Measurements from ENCODE around the gene TSPO.
"Not testable (repeated sequence)": the region's sequence is repeated elsewhere in the genome, so short reads cannot be mapped to it uniquely, and the experiment has no call there.

Gene TSPO

DNA sequence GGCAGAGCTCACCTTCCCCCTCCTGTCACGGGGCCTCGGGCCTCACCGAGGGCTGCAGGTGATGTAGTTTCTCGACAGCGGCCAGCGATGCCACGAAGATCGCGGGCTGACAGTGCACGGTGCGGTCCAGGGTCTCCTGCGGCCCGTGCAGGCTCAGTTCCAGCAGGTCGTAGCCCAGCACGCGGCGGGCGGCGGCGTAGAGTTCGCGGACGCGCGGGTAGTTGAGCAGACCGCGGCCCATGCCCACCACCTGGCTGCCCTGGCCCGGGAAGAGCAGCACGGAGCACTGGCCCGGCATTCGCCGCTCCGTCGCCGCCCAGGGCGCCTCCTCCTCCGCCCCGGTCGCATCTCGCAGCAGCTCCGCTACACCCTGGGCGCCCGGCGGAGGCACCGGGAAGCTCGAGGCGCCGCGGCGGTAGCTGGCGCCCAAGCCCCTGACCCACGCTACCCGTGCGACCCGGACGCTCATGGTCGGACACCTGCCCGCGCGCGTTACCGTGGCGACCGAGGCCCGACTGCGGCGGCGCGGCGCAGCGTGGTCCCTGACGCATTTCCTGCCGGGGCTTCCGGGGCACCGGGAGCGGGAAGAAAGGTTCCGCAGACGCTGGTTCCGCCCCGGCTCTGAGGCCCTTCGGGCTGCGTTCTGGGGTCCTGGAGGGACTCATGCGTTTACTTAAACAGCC is 8.3 kb upstream of the TSPO start, which contains the start of gene MCAT:
Gene MCAT, minus strand, starts transcription at position 519 of the 683 bp plus-strand sequence. Its CDS starts 50 bp downstream, at position 469.
- H2AFZ ChIP-seq (ENCODE audit: low read depth, low read length): peak within 1 kb of the TSS; percentile 89
- peaks cover 9% of the 10 kb centered on the region for H3K4me1 ChIP-seq (ENCODE audit: insufficient read depth, low read length)
- H3K27me3 ChIP-seq (ENCODE audit: insufficient read depth, low read length): no peaks in the 10 kb centered on the region
- peaks cover 30% of the 10 kb centered on the region for H3K36me3 ChIP-seq (ENCODE audit: insufficient read depth, low read length)
- H3K4me3 ChIP-seq (ENCODE audit: low read length): peak within 1 kb of the TSS; percentile 74
- H3K9me3 ChIP-seq (ENCODE audit: low read length): no peaks in the 10 kb centered on the region

DNA sequence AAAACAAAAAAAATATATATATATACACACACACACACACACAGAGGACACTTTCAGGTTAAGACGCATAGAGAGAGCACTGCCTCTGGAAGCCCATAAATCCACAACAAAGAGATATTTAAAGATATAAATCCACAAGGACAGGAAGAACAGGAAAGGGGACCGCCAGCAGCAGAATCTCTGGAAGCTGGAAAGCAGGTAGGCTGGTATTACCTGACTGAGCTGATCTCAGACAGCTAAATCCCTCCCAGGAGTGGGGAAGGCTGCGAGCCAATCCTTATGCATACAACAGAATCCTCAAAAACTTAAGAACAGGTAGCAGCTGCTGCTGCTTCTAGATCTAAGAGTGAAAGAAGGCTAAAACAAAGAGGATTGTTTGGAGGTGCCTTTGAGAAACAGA is 6.4 kb upstream of the TSPO start:
- Histone ChIP-seq H2AFZ (ENCODE audit: low read depth, low read length) (no peak overlapping the region), H3K4me3 (ENCODE audit: low read length) (no peak overlapping the region), H3K27me3 (ENCODE audit: insufficient read depth, low read length) (peaks cover 4% of the 10 kb centered on the region), H3K36me3 (ENCODE audit: insufficient read depth, low read length) (peaks cover 14% of the 10 kb centered on the region), H3K9me3 (ENCODE audit: low read length) (no peaks in the 10 kb centered on the region), H3K4me1 (ENCODE audit: insufficient read depth, low read length) (peaks cover 9% of the 10 kb centered on the region)

DNA sequence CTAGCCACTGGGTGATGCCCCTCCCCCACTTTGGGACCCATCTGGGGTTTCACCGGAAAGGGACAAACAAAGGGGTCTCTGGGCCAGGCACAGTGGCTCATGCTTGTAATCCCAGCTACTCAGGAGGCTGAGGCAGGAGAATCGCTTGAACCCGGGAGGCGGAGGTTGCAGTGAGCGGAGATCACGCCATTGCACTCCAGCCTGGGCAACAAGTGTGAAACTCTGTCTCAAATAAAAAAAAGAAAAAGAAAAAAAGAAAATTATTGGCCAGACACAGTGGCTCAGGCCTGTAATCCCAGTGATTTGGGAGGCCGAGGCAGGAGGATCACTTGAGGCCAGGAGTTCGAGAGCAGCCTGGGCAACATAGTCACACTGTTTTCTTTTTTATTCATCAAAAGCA is 6.0 kb upstream of the TSPO start:
- H2AFZ ChIP-seq (ENCODE audit: low read depth, low read length); H3K4me3 ChIP-seq (ENCODE audit: low read length); H3K9me3 ChIP-seq (ENCODE audit: low read length); H3K27me3 ChIP-seq (ENCODE audit: insufficient read depth, low read length); H3K4me1 ChIP-seq (ENCODE audit: insufficient read depth, low read length): not testable (repeated sequence)
- peaks cover 10% of the 10 kb centered on the region for H3K36me3 ChIP-seq (ENCODE audit: insufficient read depth, low read length)

GRCh38 chr22:43146332-43146731 is 5.0 kb upstream of the TSPO start:
- H3K27me3 ChIP-seq (ENCODE audit: insufficient read depth, low read length); H3K4me3 ChIP-seq (ENCODE audit: low read length); H2AFZ ChIP-seq (ENCODE audit: low read depth, low read length); H3K4me1 ChIP-seq (ENCODE audit: insufficient read depth, low read length); H3K9me3 ChIP-seq (ENCODE audit: low read length); H3K36me3 ChIP-seq (ENCODE audit: insufficient read depth, low read length): not testable (repeated sequence)

GRCh38 chr22:43147821-43148220 is 3.5 kb upstream of the TSPO start:
- Histone ChIP-seq H3K9me3 (ENCODE audit: low read length) (no peaks in the 10 kb centered on the region), H3K4me3 (ENCODE audit: low read length) (no peak overlapping the region)

DNA sequence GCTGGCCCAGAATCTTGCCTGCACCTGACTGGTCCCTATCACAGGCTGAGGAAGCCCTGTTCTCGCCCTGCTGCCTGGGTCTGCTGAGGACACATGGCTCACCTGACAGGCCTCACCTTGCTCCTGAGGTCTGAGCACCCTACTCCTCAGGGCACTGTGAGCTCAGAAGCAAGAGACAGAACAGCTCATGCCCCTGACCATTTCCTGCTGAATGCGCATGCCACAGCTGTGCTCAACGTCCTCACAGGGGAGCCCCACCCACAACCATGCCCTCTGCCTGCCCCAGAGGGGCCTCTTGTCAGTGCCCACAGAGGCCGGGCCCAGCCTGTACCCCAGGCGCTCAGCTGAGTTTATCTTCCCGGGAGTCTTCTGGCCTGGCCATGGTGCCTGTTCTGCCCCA is 2.8 kb upstream of the TSPO start:
- Histone ChIP-seq H3K27me3 (ENCODE audit: insufficient read depth, low read length) (peaks cover 20% of the 10 kb centered on the region), H3K36me3 (ENCODE audit: insufficient read depth, low read length) (no peaks in the 10 kb centered on the region), H3K4me3 (ENCODE audit: low read length) (no peak overlapping the region)

More at GRCh38 chr22:43147821-43148220, 3.5 kb upstream of the TSPO start:
- no peaks in the 10 kb centered on the region for H3K36me3 ChIP-seq (ENCODE audit: insufficient read depth, low read length)
- peaks cover 20% of the 10 kb centered on the region for H3K27me3 ChIP-seq (ENCODE audit: insufficient read depth, low read length)
- peaks cover 5% of the 10 kb centered on the region for H3K4me1 ChIP-seq (ENCODE audit: insufficient read depth, low read length)
- H2AFZ ChIP-seq (ENCODE audit: low read depth, low read length): no peak overlapping the region

GRCh38 chr22:43150731-43151206 is 590 bp upstream of the TSPO start:
- H3K4me3 ChIP-seq (ENCODE audit: low read length): no peak overlapping the region
- peaks cover 20% of the 10 kb centered on the region for H3K27me3 ChIP-seq (ENCODE audit: insufficient read depth, low read length)
- peaks cover 5% of the 10 kb centered on the region for H3K4me1 ChIP-seq (ENCODE audit: insufficient read depth, low read length)
- H3K36me3 ChIP-seq (ENCODE audit: insufficient read depth, low read length): no peaks in the 10 kb centered on the region
- H2AFZ ChIP-seq (ENCODE audit: low read depth, low read length): no peak overlapping the region
- H3K9me3 ChIP-seq (ENCODE audit: low read length): no peaks in the 10 kb centered on the region

More for the DNA sequence above, 2.8 kb upstream of the TSPO start:
- no peak overlapping the region for H2AFZ ChIP-seq (ENCODE audit: low read depth, low read length)
- H3K9me3 ChIP-seq (ENCODE audit: low read length): no peaks in the 10 kb centered on the region
- H3K4me1 ChIP-seq (ENCODE audit: insufficient read depth, low read length): peaks cover 5% of the 10 kb centered on the region

- Histone ChIP-seq H2AFZ (ENCODE audit: low read depth, low read length) (peak overlapping the region; percentile 17), H3K4me1 (ENCODE audit: insufficient read depth, low read length) (peaks cover 5% of the 10 kb centered on the region), H3K9me3 (ENCODE audit: low read length) (no peaks in the 10 kb centered on the region), H3K36me3 (ENCODE audit: insufficient read depth, low read length) (no peaks in the 10 kb centered on the region), H3K27me3 (ENCODE audit: insufficient read depth, low read length) (peaks cover 20% of the 10 kb centered on the region), H3K4me3 (ENCODE audit: low read length) (no peak overlapping the region)
Measured at GRCh38 chr22:43152003-43152356, 621 bp downstream of the TSPO start.

GRCh38 chr22:43152357-43153071 is 1.2 kb downstream of the TSPO start:
- Histone ChIP-seq H3K36me3 (ENCODE audit: insufficient read depth, low read length) (no peaks in the 10 kb centered on the region), H3K4me3 (ENCODE audit: low read length) (no peak overlapping the region), H3K27me3 (ENCODE audit: insufficient read depth, low read length) (peaks cover 20% of the 10 kb centered on the region), H3K4me1 (ENCODE audit: insufficient read depth, low read length) (peaks cover 5% of the 10 kb centered on the region), H2AFZ (ENCODE audit: low read depth, low read length) (no peak overlapping the region), H3K9me3 (ENCODE audit: low read length) (no peaks in the 10 kb centered on the region)

DNA sequence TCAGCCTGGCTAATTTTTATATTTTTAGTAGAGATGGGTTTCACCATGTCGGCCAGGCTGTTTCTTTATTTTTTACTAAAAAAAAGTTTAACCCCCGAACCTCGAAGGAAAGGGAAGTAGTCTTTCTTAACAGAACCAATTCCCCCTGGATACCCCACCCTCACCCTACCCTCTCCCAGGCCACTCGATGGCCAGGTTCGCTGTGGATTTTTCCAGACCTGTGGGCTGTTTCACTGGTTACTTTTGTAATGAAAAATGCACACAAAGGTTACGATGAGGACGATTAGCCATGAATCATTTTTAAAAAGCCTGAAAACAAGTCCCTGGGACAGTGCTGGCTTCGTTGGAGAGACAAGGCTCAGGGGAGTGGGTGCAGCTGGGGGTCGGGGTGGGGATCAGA is 2.5 kb downstream of the TSPO start:
- Histone ChIP-seq H3K9me3 (ENCODE audit: low read length) (no peaks in the 10 kb centered on the region), H3K36me3 (ENCODE audit: insufficient read depth, low read length) (no peaks in the 10 kb centered on the region), H3K4me3 (ENCODE audit: low read length) (no peak overlapping the region), H2AFZ (ENCODE audit: low read depth, low read length) (no peak overlapping the region), H3K27me3 (ENCODE audit: insufficient read depth, low read length) (peaks cover 17% of the 10 kb centered on the region), H3K4me1 (ENCODE audit: insufficient read depth, low read length) (peaks cover 5% of the 10 kb centered on the region)

DNA sequence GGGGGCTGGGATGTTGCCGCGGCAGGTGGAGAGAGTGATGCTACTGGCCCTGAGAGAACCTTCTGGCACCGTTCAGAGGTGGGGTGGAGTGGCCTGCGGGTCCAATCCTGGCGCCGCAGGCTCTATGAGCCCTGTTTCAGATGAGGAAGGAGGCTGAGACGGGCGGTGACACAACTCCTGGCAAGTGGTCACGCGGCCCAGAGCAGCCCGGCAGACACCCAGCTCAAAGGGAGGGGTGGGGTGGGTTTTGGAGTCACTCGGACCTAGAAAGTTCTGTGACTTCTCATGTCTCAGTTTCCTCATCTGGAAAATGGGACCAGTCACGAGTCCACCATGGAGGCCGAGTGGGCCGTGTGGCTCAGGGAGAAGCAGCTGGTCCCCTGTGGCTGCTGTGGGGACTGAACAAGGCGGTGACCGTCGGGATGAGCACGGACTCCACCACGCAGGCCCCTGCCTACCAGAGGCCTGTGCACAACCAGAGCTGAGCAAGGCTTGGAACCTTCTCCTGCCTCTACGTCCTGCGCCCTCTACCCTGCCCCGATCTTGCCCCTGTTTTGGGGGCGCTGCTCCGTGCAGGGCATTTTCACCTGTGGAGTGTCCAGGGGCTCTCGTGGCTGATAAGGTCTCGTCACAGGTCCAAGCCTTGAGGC is 3.7 kb downstream of the TSPO start:
- Histone ChIP-seq H2AFZ (ENCODE audit: low read depth, low read length) (no peak overlapping the region), H3K36me3 (ENCODE audit: insufficient read depth, low read length) (no peaks in the 10 kb centered on the region), H3K9me3 (ENCODE audit: low read length) (no peaks in the 10 kb centered on the region), H3K4me3 (ENCODE audit: low read length) (no peak overlapping the region), H3K27me3 (ENCODE audit: insufficient read depth, low read length) (peaks cover 17% of the 10 kb centered on the region), H3K4me1 (ENCODE audit: insufficient read depth, low read length) (peaks cover 10% of the 10 kb centered on the region)

- Histone ChIP-seq H3K4me1 (ENCODE audit: insufficient read depth, low read length) (peaks cover 10% of the 10 kb centered on the region), H3K36me3 (ENCODE audit: insufficient read depth, low read length) (no peaks in the 10 kb centered on the region), H2AFZ (ENCODE audit: low read depth, low read length) (no peak overlapping the region), H3K9me3 (ENCODE audit: low read length) (no peaks in the 10 kb centered on the region), H3K4me3 (ENCODE audit: low read length) (no peak overlapping the region), H3K27me3 (ENCODE audit: insufficient read depth, low read length) (peaks cover 14% of the 10 kb centered on the region)
Measured at GRCh38 chr22:43155789-43156188, 4.4 kb downstream of the TSPO start.

DNA sequence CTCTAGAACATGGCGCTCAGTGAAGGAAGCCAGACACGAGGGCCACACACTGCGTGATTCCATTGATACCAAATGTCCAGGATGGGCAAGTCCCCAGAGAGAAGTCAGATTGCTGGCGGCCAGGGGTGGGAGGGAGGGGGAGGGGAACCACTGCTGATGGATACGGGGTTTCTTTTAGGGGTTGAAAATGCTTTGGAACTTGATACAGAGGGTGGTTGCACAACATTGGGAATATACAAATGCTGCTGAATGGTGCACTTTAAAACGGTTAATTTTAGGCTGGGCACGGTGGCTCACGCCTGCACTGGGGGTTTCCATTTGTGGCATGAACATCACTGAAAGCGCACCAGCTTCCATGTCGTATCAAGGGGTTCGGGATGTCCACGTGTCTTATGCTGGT is 5.1 kb downstream of the TSPO start:
- no peak overlapping the region for H2AFZ ChIP-seq (ENCODE audit: low read depth, low read length)
- H3K27me3 ChIP-seq (ENCODE audit: insufficient read depth, low read length): peaks cover 12% of the 10 kb centered on the region
- H3K9me3 ChIP-seq (ENCODE audit: low read length): no peaks in the 10 kb centered on the region
- H3K4me3 ChIP-seq (ENCODE audit: low read length): no peak overlapping the region
- peaks cover 10% of the 10 kb centered on the region for H3K4me1 ChIP-seq (ENCODE audit: insufficient read depth, low read length)
- H3K36me3 ChIP-seq (ENCODE audit: insufficient read depth, low read length): no peaks in the 10 kb centered on the region
